ENCODE data around the gene APBB3.
"Not testable (repeated sequence)": the region's sequence is repeated elsewhere in the genome, so short reads cannot be mapped to it uniquely, and the experiment has no call there.

Gene APBB3

GRCh38 chr5:140594169-140594568 lies 29.8 kb upstream of the APBB3 start:
- TF ChIP-seq EZH2phosphoT487 (conservative IDR thresholded peaks at IDR 0.05; ENCODE audit: low read length) = no peak
- no peak for TF ChIP-seq CTCF (IDR thresholded peaks at IDR 0.05; ENCODE audit: insufficient read depth, low read length, poor library complexity, severe bottlenecking)
- H4K20me1 ChIP-seq (ENCODE audit: low read depth, low read length) = no peaks in the 10 kb centered on the region
- H3K9me3 ChIP-seq (ENCODE audit: insufficient read depth, low read length) = no peaks in the 10 kb centered on the region
- no peaks in the 10 kb centered on the region for H3K27me3 ChIP-seq (ENCODE audit: low read length)
- no peak overlapping the region for H3K4me3 ChIP-seq (ENCODE audit: insufficient read depth, low read length, poor library complexity, severe bottlenecking)
- no peak overlapping the region for H2AFZ ChIP-seq (ENCODE audit: low read depth, low read length, severe bottlenecking)
- no peak overlapping the region for H3K27ac ChIP-seq (ENCODE audit: low read depth, low read length)
- no peak overlapping the region for H3K9ac ChIP-seq (ENCODE audit: low read length)
- H3K79me2 ChIP-seq (ENCODE audit: insufficient read depth, low read length) = no peaks in the 10 kb centered on the region
- H3F3A ChIP-seq (ENCODE audit: insufficient read depth) = no peaks in the 10 kb centered on the region
- no peaks in the 10 kb centered on the region for H3K9me2 ChIP-seq (replicated peaks; ENCODE audit: insufficient read depth, low read length)
- no peaks in the 10 kb centered on the region for H3K36me3 ChIP-seq (ENCODE audit: low read length)
- no peak overlapping the region for H3K4me2 ChIP-seq (ENCODE audit: low read depth, low read length, poor library complexity, severe bottlenecking)

- not testable (repeated sequence) for H4K20me1 ChIP-seq (ENCODE audit: low read depth, low read length); H3K36me3 ChIP-seq (ENCODE audit: low read length); H3K27me3 ChIP-seq (ENCODE audit: low read length); H3K9me2 ChIP-seq (replicated peaks; ENCODE audit: insufficient read depth, low read length); H3K9ac ChIP-seq (ENCODE audit: low read length); H3F3A ChIP-seq (ENCODE audit: insufficient read depth); H3K4me3 ChIP-seq (ENCODE audit: insufficient read depth, low read length, poor library complexity, severe bottlenecking); H3K9me3 ChIP-seq (ENCODE audit: insufficient read depth, low read length); H2AFZ ChIP-seq (ENCODE audit: low read depth, low read length, severe bottlenecking); H3K27ac ChIP-seq (ENCODE audit: low read depth, low read length); H3K79me2 ChIP-seq (ENCODE audit: insufficient read depth, low read length); H3K4me2 ChIP-seq (ENCODE audit: low read depth, low read length, poor library complexity, severe bottlenecking)
Measured at GRCh38 chr5:140593070-140593469, 28.7 kb upstream of the APBB3 start.

DNA sequence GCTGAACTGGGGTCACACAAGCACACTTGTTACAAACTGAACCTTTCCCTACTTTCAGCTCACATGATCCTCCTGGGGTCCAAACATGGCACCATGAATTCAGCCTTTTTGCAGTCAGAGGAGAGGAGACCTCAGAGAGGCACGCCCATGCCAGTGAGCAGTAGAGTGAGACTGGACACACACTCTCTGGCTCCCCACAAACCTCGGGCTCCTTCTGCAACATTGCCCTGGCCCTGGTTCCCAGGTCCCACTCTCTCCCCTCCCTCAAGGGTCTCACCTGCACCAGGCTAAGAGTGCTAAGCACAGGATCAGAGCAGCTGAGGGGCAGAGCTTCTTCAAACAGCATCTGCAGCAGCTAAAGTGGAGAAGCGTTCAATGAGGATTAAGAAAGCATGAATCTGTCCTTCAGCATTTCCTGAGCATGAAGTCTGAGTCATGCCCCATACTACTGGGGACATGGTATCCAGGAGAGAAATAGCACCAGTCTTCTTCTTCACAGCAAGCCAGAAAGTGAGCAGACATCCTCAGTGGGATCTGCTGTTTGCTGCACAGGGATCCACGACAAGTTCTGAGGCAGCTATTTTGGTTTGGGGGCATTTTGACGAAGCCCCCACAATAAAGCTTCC lies 27.5 kb upstream of the APBB3 start:
- no peaks in the 10 kb centered on the region for H3K9me3 ChIP-seq (ENCODE audit: insufficient read depth, low read length)
- no peaks in the 10 kb centered on the region for H3K79me2 ChIP-seq (ENCODE audit: insufficient read depth, low read length)
- H3F3A ChIP-seq (ENCODE audit: insufficient read depth) = no peaks in the 10 kb centered on the region
- no peak overlapping the region for H3K9ac ChIP-seq (ENCODE audit: low read length)
- no peak overlapping the region for H2AFZ ChIP-seq (ENCODE audit: low read depth, low read length, severe bottlenecking)
- H3K27me3 ChIP-seq (ENCODE audit: low read length) = no peaks in the 10 kb centered on the region
- no peaks in the 10 kb centered on the region for H3K36me3 ChIP-seq (ENCODE audit: low read length)
- H3K9me2 ChIP-seq (replicated peaks; ENCODE audit: insufficient read depth, low read length) = no peaks in the 10 kb centered on the region
- H4K20me1 ChIP-seq (ENCODE audit: low read depth, low read length) = no peaks in the 10 kb centered on the region
- no peak overlapping the region for H3K4me3 ChIP-seq (ENCODE audit: insufficient read depth, low read length, poor library complexity, severe bottlenecking)
- H3K4me2 ChIP-seq (ENCODE audit: low read depth, low read length, poor library complexity, severe bottlenecking) = no peak overlapping the region
- TF ChIP-seq CTCF (IDR thresholded peaks at IDR 0.05; ENCODE audit: insufficient read depth, low read length, poor library complexity, severe bottlenecking) (no peak), EZH2phosphoT487 (conservative IDR thresholded peaks at IDR 0.05; ENCODE audit: low read length) (no peak)
- H3K27ac ChIP-seq (ENCODE audit: low read depth, low read length) = no peak overlapping the region

DNA sequence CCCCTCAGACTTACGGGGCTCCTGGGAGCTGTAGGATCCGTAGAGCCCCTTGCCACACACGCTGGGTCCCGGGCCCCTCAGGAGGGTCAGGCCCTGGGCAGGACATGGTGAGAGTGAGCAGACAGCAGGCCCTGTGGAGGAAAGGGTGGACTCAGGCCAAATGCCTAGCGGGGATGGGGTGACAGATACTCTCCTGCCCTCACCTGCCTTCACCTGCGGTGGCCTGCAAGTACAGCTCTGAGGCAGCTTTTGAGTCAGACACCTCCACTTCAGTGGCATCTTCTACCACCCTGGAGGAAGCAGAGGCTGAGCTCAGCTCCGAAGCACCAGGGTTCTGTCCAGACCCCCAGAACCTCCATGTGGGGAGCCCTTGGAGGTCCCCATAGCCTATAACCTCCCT lies 26.5 kb upstream of the APBB3 start:
- Histone ChIP-seq H3K27me3 (ENCODE audit: low read length) (no peaks in the 10 kb centered on the region), H3K9me2 (replicated peaks; ENCODE audit: insufficient read depth, low read length) (no peaks in the 10 kb centered on the region), H3K4me3 (ENCODE audit: insufficient read depth, low read length, poor library complexity, severe bottlenecking) (no peak overlapping the region), H4K20me1 (ENCODE audit: low read depth, low read length) (no peaks in the 10 kb centered on the region), H3K79me2 (ENCODE audit: insufficient read depth, low read length) (no peaks in the 10 kb centered on the region), H3K9ac (ENCODE audit: low read length) (no peak overlapping the region), H3K4me2 (ENCODE audit: low read depth, low read length, poor library complexity, severe bottlenecking) (no peak overlapping the region), H3K27ac (ENCODE audit: low read depth, low read length) (no peak overlapping the region), H2AFZ (ENCODE audit: low read depth, low read length, severe bottlenecking) (no peak overlapping the region), H3K36me3 (ENCODE audit: low read length) (no peaks in the 10 kb centered on the region), H3F3A (ENCODE audit: insufficient read depth) (no peaks in the 10 kb centered on the region), H3K9me3 (ENCODE audit: insufficient read depth, low read length) (no peaks in the 10 kb centered on the region)
- TF ChIP-seq EZH2phosphoT487 (conservative IDR thresholded peaks at IDR 0.05; ENCODE audit: low read length) (no peak), CTCF (IDR thresholded peaks at IDR 0.05; ENCODE audit: insufficient read depth, low read length, poor library complexity, severe bottlenecking) (no peak)
